Sigmoid colon (tissue), 7 donors: ENCODE results near the gene PVALEF. TPM values are rescaled to one million over a fixed set of nuclear protein-coding genes. Genes with fewer than 3 reads are reported as not detected.

ENCODE experiments used
- DNase-seq: peaks from one replicate; pipeline ENCODE4 v3.0.0-alpha.2; 2019
- H3K27ac ChIP-seq, 4 donors: fragments of 200-600 bp; sonication (generic); one replicate each; pipeline ENCODE4 v1.5.1; 2016 to 2019; ENCODE audit warnings: mild to moderate bottlenecking in 1 of 4
- H3K27me3 ChIP-seq, 3 donors: fragments of 200-600 bp; sonication (generic); one replicate each; pipeline ENCODE4 v1.5.1; 2019; ENCODE audit warnings: mild to moderate bottlenecking in 1 of 3
- H3K36me3 ChIP-seq, 4 donors: fragments of 200-600 bp; sonication (generic); one replicate each; pipeline ENCODE4 v1.5.1; 2016 to 2019
- H3K4me1 ChIP-seq, 4 donors: fragments of 200-600 bp; sonication (generic); one replicate each; pipeline ENCODE4 v1.5.1; 2017 to 2019
- H3K4me3 ChIP-seq, 4 donors: fragments of 200-600 bp; sonication (generic); one replicate each; pipeline ENCODE4 v1.5.1; 2017 to 2019; ENCODE audit warnings: mild to moderate bottlenecking in 2 of 4, moderate library complexity in 1 of 4
- H3K9me3 ChIP-seq, 4 donors: fragments of 200-600 bp in 3 of 4; sonication (generic) in 3 of 4; one replicate each; pipeline versions ENCODE4 v1.5.1 to v1.6.1; 2013 to 2019
- CTCF ChIP-seq, 4 experiments: fragments of 450-650 bp in 3 of 4; fragments of 200-600 bp in 1 of 4; IDR thresholded peaks; one replicate each; pipeline ENCODE4 v1.5.1; 2016 to 2019; ENCODE audit warnings: antibody characterized with exemption in 4 of 4, mild to moderate bottlenecking in 3 of 4, moderate library complexity in 2 of 4
- EP300 ChIP-seq, 4 donors: sonication (generic); formaldehyde crosslinking; IDR thresholded peaks; one replicate each; pipeline ENCODE4 v1.6.1; 2017; ENCODE audit warnings: antibody characterized with exemption in 4 of 4
- POLR2A ChIP-seq, 2 donors: fragments of 450-650 bp; IDR thresholded peaks; one replicate each; pipeline ENCODE4 v1.6.1; 2016; ENCODE audit warnings: antibody characterized with exemption in 2 of 2, mild to moderate bottlenecking in 2 of 2, moderate library complexity in 2 of 2
- POLR2AphosphoS5 ChIP-seq, 4 donors: sonication (generic); formaldehyde crosslinking; IDR thresholded peaks; one replicate each; pipeline ENCODE4 v1.6.1; 2017; ENCODE audit warnings: antibody characterized with exemption in 4 of 4
- WGBS, 2 donors: extraction: QIAGEN DNeasy Blood & Tissue Kit; methylation state at CpG; one replicate each; pipeline ENCODE4 v1.1.7; 2013; 5-methylcytosine and 5-hydroxymethylcytosine counted together
- intact Hi-C: fragments of 100-400 bp; cut with DNase I; formaldehyde crosslinking; loops from one replicate; pipeline ENCODE4 v1.15.1; 2023
- polyA plus RNA-seq, 3 donors: library from polyadenylated mRNA; stranded (reverse); fragments of 200-250 nt; gene quantifications; one replicate each; pipeline ENCODE4 v1.2.3, GENCODE V29; 2013
- total RNA-seq, 4 donors: library from RNA; depleted of rRNA; stranded (reverse); fragments of >200 nt; gene quantifications; one replicate each; pipeline ENCODE4 v1.1.0, GENCODE V29; 2016
- donor health status: healthy with polysubstance abuse.
- donor health status: Bipolar disorder and iron deficiency.
- donor health status: healthy.

Gene PVALEF
- total and polyA plus RNA-seq, 7 donors = not detected

DNA sequence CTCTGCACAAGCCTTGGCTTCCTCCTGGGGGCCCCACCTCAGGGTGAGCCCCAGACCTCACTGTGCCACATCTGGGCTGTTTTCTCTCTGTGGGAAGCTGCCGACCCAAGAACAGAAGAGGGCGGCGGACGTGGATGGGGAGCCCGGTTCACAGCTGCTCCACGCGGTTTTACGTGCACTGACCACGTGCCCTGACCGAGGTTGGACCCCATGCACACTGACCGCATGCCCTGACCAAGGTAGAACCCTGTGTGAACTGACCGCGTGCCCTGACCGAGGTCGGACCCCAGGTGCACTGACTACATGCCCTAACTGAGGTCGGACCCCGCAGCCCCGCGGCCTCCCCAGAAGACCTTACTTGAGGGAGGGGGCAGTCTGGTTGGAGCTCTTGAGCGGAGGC, 37.8 kb downstream of the PVALEF start:
- DNase-seq = no peak
- Histone ChIP-seq H3K9me3 (no peaks in the 10 kb centered on the region), H3K36me3 (peaks cover 0 to 15% (median 0%) of the 10 kb centered on the region in 4 donors), H3K4me1 (peaks cover 0 to 14% (median 0%) of the 10 kb centered on the region in 4 donors), H3K27ac (no peak overlapping the region), H3K4me3 (no peak overlapping the region), H3K27me3 (no peaks in the 10 kb centered on the region)
- WGBS, 2 donors = 94 to 95% methylated on average over 20 of the region's 20 CpGs
- TF ChIP-seq POLR2A (IDR thresholded peaks at IDR 0.05) = no peak
- TF ChIP-seq POLR2AphosphoS5 (IDR thresholded peaks at IDR 0.05) = no peak
- TF ChIP-seq CTCF (IDR thresholded peaks at IDR 0.05) = no peak
- TF ChIP-seq EP300 (IDR thresholded peaks at IDR 0.05) = no peak
- intact Hi-C loops = loop anchor here (5.0 kb wide), 1 partner anchor 61 kb away; no protein-coding TSS in a partner anchor

- WGBS, 2 donors = 40 to 79% methylated on average over 10 of the region's 10 CpGs
- H3K27me3 ChIP-seq = no peaks in the 10 kb centered on the region
- H3K4me3 ChIP-seq = no peak overlapping the region
- no peak for DNase-seq
- no peak overlapping the region for H3K27ac ChIP-seq
- H3K4me1 ChIP-seq = peaks cover 0 to 5% (median 0%) of the 10 kb centered on the region in 4 donors
- H3K9me3 ChIP-seq = no peaks in the 10 kb centered on the region
- TF ChIP-seq EP300 (IDR thresholded peaks at IDR 0.05) (no peak), CTCF (IDR thresholded peaks at IDR 0.05) (no peak), POLR2A (IDR thresholded peaks at IDR 0.05) (no peak), POLR2AphosphoS5 (IDR thresholded peaks at IDR 0.05) (no peak)
- H3K36me3 ChIP-seq = peaks cover 0 to 20% (median 0%) of the 10 kb centered on the region in 4 donors
- intact Hi-C loops = loop anchor here (5.0 kb wide), 1 partner anchor 62 kb away; no protein-coding TSS in a partner anchor
These were observed 39.3 kb downstream of the PVALEF start for GRCh38 chr17:81204578-81204977.

DNA sequence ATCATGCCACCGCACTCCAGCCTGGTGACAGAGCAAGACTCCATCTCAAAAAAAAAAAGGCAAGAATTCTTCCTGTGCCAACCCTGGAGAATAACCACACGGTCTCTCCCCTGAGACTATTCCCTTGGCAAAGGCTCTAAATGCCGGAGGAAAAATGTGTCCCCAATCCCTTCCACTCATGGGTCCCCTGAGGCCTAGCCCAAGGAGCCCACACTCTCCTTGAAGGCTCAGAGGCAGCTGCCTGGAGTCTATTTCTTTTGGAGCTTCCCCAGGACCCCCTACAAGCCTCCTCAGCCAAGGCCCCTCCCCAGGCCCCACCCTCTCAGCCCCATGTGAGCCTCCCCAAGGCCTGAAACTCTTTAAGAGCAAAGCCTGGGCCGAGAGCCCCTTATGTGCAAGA, 40.9 kb downstream of the PVALEF start:
- WGBS, 2 donors = 91 to 93% methylated on average over 4 of the region's 4 CpGs
- Histone ChIP-seq H3K27me3 (no peaks in the 10 kb centered on the region), H3K36me3 (peaks cover 0 to 20% (median 0%) of the 10 kb centered on the region in 4 donors), H3K9me3 (no peaks in the 10 kb centered on the region), H3K4me1 (no peaks in the 10 kb centered on the region), H3K27ac (no peak overlapping the region), H3K4me3 (no peak overlapping the region)
- TF ChIP-seq EP300 (IDR thresholded peaks at IDR 0.05) = no peak
- no peak for TF ChIP-seq CTCF (IDR thresholded peaks at IDR 0.05)
- TF ChIP-seq POLR2AphosphoS5 (IDR thresholded peaks at IDR 0.05) = no peak
- no peak for TF ChIP-seq POLR2A (IDR thresholded peaks at IDR 0.05)
- no peak for DNase-seq
- intact Hi-C loops = no loop called here

DNA sequence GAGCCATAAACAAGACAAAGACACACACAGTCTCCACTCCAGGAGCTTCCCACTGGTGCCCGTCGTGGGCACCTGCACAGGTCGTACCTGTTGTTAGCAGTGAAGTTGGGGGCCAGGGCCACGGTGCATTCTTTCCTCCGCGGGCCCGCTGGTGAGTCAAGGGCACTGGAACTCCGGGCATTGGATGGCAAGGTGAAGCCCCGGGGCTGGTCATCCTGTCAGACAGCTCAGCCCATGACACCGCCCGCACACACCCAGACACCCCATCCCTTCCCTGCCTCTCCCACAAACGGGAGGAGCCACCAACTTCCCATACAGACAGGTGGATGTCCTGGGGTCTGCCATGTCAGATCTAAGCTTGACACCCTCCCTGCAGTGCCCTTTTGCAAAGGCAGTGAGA, 41.4 kb downstream of the PVALEF start:
- Histone ChIP-seq H3K36me3 (peaks cover 0 to 20% (median 0%) of the 10 kb centered on the region in 4 donors), H3K9me3 (no peaks in the 10 kb centered on the region), H3K4me3 (no peak overlapping the region), H3K27ac (no peak overlapping the region), H3K27me3 (no peaks in the 10 kb centered on the region), H3K4me1 (no peaks in the 10 kb centered on the region)
- no peak for DNase-seq
- TF ChIP-seq POLR2AphosphoS5 (IDR thresholded peaks at IDR 0.05) = no peak
- no peak for TF ChIP-seq POLR2A (IDR thresholded peaks at IDR 0.05)
- no peak for TF ChIP-seq EP300 (IDR thresholded peaks at IDR 0.05)
- TF ChIP-seq CTCF (IDR thresholded peaks at IDR 0.05) = no peak
- 93 to 96% methylated on average over 12 of the region's 12 CpGs for WGBS, 2 donors
- intact Hi-C loops = no loop called here
